HCT116 (cell line): ENCODE data around the gene WWP2. TPM values are rescaled to one million over a fixed set of nuclear protein-coding genes. Genes with fewer than 3 reads are reported as not detected.

ENCODE experiments used
- ATAC-seq: fragments of 200-7000 bp; cut with Tn5 transposase; 2 replicates; pipeline ENCODE4 v1.9.1; 2020; ENCODE audit warnings: mild to moderate bottlenecking, moderate library complexity
- BruUV-seq: library from RNA; stranded (reverse); fragments of 400-500 nt; replicated peaks from 2 replicates; lab custom pipeline; 2021; lab: Mats Ljungman, UMichigan
- CTCF ChIA-PET: fragments of 300-600 bp; sonication (Branson Sonifier 250); formaldehyde crosslinking; loops from one replicate; lab custom pipeline; 2021; ENCODE audit warnings: antibody characterized with exemption; lab: Charles Lee
- POLR2A ChIA-PET: fragments of 300-600, 350-600 bp; sonication (Branson Sonifier 250); formaldehyde crosslinking; loops from one replicate; lab custom pipeline; 2021; ENCODE audit warnings: antibody characterized with exemption; lab: Charles Lee
- RAD21 ChIA-PET, 2 experiments: fragments of 300-600 bp; sonication (Branson Sonifier 250); formaldehyde crosslinking; loops; one replicate each; lab custom pipeline; 2023; ENCODE audit warnings: low total read pairs in 2 of 2; ENCODE audit not compliant: uncharacterized antibody in 2 of 2, unreplicated experiment in 2 of 2, low non-redundant PET in 1 of 2; lab: Charles Lee
- DNase-seq: peaks from one replicate; pipeline ENCODE4 v3.0.0-alpha.2; 2010; ENCODE audit warnings: low read depth, low spot score
- H2AFZ ChIP-seq: fragments of 200-600 bp; shearing (Covaris generic), sonication (generic); 2 replicates; pipeline ENCODE4 v1.6.1; 2017; ENCODE audit warnings: low read depth, mixed run types, mixed read lengths, antibody characterized with exemption, low read length; ENCODE audit not compliant: poor library complexity, severe bottlenecking
- H3K27ac ChIP-seq: 2 replicates; pipeline ENCODE4 v1.5.1; 2012; ENCODE audit warnings: low read depth, low read length
- H3K27me3 ChIP-seq: fragments of 200-600 bp; sonication (generic); 2 replicates; pipeline ENCODE4 v1.6.1; 2016; ENCODE audit warnings: mixed run types, low read length, mixed read lengths; ENCODE audit not compliant: insufficient read depth
- H3K36me3 ChIP-seq, 2 experiments: fragments of 200-500 bp in 1 of 2; fragments of 200-600 bp in 1 of 2; sonication (Bioruptor generic) in 1 of 2; sonication (generic) in 1 of 2; 2 replicates each; pipeline versions ENCODE4 v1.5.1 to v1.6.1; 2014 to 2016; ENCODE audit warnings: low read length in 2 of 2, inconsistent platforms in 1 of 2, mixed read lengths in 1 of 2, mixed run types in 1 of 2; ENCODE audit not compliant: insufficient read depth in 2 of 2, control insufficient read depth in 1 of 2
- H3K4me1 ChIP-seq, 2 experiments: fragments of 200-600 bp in 1 of 2; sonication (generic) in 1 of 2; 2 replicates each; pipeline versions ENCODE4 v1.5.1 to v1.6.1; 2012 to 2017; ENCODE audit warnings: low read length in 2 of 2, inconsistent platforms in 1 of 2, mild to moderate bottlenecking in 1 of 2, mixed read lengths in 1 of 2, mixed run types in 1 of 2, moderate library complexity in 1 of 2; ENCODE audit not compliant: insufficient read depth in 2 of 2, control insufficient read depth in 1 of 2
- H3K4me2 ChIP-seq: fragments of 200-600 bp; sonication (generic); 2 replicates; pipeline ENCODE4 v1.6.1; 2017; ENCODE audit warnings: mixed run types, low read length, mixed read lengths
- H3K4me3 ChIP-seq, 2 experiments: fragments of 200-600 bp in 1 of 2; sonication (generic) in 1 of 2; replicated peaks in 1 of 2; 2 replicates each; pipeline ENCODE4 v1.5.1; 2011 to 2016; ENCODE audit warnings: low read length in 2 of 2, control low read depth in 1 of 2, low read depth in 1 of 2, mild to moderate bottlenecking in 1 of 2, mixed read lengths in 1 of 2, mixed run types in 1 of 2
- H3K79me2 ChIP-seq: fragments of 200-600 bp; sonication (generic); 2 replicates; pipeline ENCODE4 v1.6.1; 2017; ENCODE audit warnings: mild to moderate bottlenecking, mixed run types, low read length, moderate library complexity, mixed read lengths; ENCODE audit not compliant: insufficient read depth
- H3K9ac ChIP-seq: fragments of 200-600 bp; sonication (generic); 2 replicates; pipeline ENCODE4 v1.6.1; 2016; ENCODE audit warnings: low read length, mixed read lengths
- H3K9me2 ChIP-seq: fragments of 200-600 bp; sonication (generic), shearing (Covaris generic); 2 replicates; pipeline ENCODE4 v1.6.1; 2017; ENCODE audit warnings: mixed run types, mild to moderate bottlenecking, moderate library complexity; ENCODE audit not compliant: insufficient read depth
- H3K9me3 ChIP-seq, 2 experiments: fragments of 200-500 bp in 1 of 2; fragments of 200-600 bp in 1 of 2; sonication (Bioruptor generic) in 1 of 2; sonication (generic) in 1 of 2; 2 replicates each; pipeline ENCODE4 v1.6.1; 2014 to 2017; ENCODE audit warnings: low read length in 2 of 2, mixed read lengths in 2 of 2, inconsistent platforms in 1 of 2, low read depth in 1 of 2, mild to moderate bottlenecking in 1 of 2, mixed run types in 1 of 2, moderate library complexity in 1 of 2; ENCODE audit not compliant: control insufficient read depth in 1 of 2, insufficient read depth in 1 of 2
- H4K20me1 ChIP-seq: fragments of 200-600 bp; sonication (generic), shearing (Covaris generic); 2 replicates; pipeline ENCODE4 v1.6.1; 2017; ENCODE audit warnings: mixed run types, mild to moderate bottlenecking, moderate library complexity; ENCODE audit not compliant: insufficient read depth
- CEBPB ChIP-seq: IDR thresholded peaks from 2 replicates; pipeline ENCODE4 v1.6.1; 2012; ENCODE audit warnings: low read depth
- ELF1 ChIP-seq: IDR thresholded peaks from 2 replicates; pipeline ENCODE4 v1.6.1; 2012; ENCODE audit warnings: low read depth, borderline replicate concordance
- EZH2 ChIP-seq: fragments of 200-600 bp; sonication (generic); IDR thresholded peaks from 2 replicates; pipeline ENCODE4 v1.6.1; 2017; ENCODE audit warnings: antibody characterized with exemption, mixed run types
- EZH2phosphoT487 ChIP-seq: fragments of 200-600 bp; IDR thresholded peaks from 2 replicates; pipeline ENCODE4 v1.6.1; 2018; ENCODE audit warnings: antibody characterized with exemption, borderline replicate concordance
- POLR2A ChIP-seq: IDR thresholded peaks from 2 replicates; pipeline ENCODE4 v1.7.0; 2011; ENCODE audit warnings: borderline replicate concordance; ENCODE audit not compliant: insufficient read depth, insufficient read length; ENCODE audit errors: extremely low read depth
- POLR2AphosphoS5 ChIP-seq: IDR thresholded peaks from 2 replicates; pipeline ENCODE4 v1.6.1; 2011; ENCODE audit warnings: mild to moderate bottlenecking, low read depth, low read length, moderate library complexity
- RAD21 ChIP-seq: IDR thresholded peaks from 2 replicates; pipeline ENCODE4 v1.6.1; 2012; ENCODE audit warnings: low read depth, mild to moderate bottlenecking
- REST ChIP-seq: IDR thresholded peaks from 2 replicates; pipeline ENCODE4 v1.6.1; 2012; ENCODE audit warnings: low read depth
- intact Hi-C: fragments of 100-400 bp; cut with micrococcal nuclease; formaldehyde crosslinking; loops from 2 replicates; pipeline ENCODE4 v1.10.0; 2022
- total RNA-seq: library from RNA; stranded (reverse); gene quantifications from one replicate; pipeline ENCODE4 v1.2.1, GENCODE V29; 2021; ENCODE audit not compliant: unreplicated experiment

The WWP2 gene
- total RNA-seq, 1 experiment from 2014 or later: 44.2 TPM

- BruUV-seq: no TSS peak
- DNase-seq (no peak), ATAC-seq (no peak)
- CTCF ChIA-PET: no interaction called here
- Histone ChIP-seq H3K4me3 (no peak overlapping the region), H3K4me1 (no peaks in the 10 kb centered on the region), H4K20me1 (no peaks in the 10 kb centered on the region), H3K9me3 (no peaks in the 10 kb centered on the region), H2AFZ (no peak overlapping the region), H3K9me2 (no peaks in the 10 kb centered on the region), H3K27me3 (no peaks in the 10 kb centered on the region), H3K79me2 (no peaks in the 10 kb centered on the region)
- RAD21 ChIA-PET: no interaction called here
- TF ChIP-seq REST (no peak), POLR2AphosphoS5 (no peak), EZH2phosphoT487 (no peak), CEBPB (no peak), EZH2 (no peak), RAD21 (no peak), ELF1 (no peak), POLR2A (no peak)
- TF ChIP-seq, all 23 proteins: peak for 0
- no peak overlapping the region for H3K4me2 ChIP-seq
- H3K9ac ChIP-seq: no peak overlapping the region
- POLR2A ChIA-PET: no interaction called here
- H3K36me3 ChIP-seq: no peaks in the 10 kb centered on the region; a peak in 2 of 4 replicates
- intact Hi-C loops: no loop called here
- no peak overlapping the region for H3K27ac ChIP-seq
Observed at GRCh38 chr16:69938981-69939820, 177.1 kb downstream of the WWP2 start.
